ENCODE data around the gene EPHB2. TPM values are rescaled to one million over a fixed set of nuclear protein-coding genes. Genes with fewer than 3 reads are reported as not detected.

Gene EPHB2
- total and polyA plus RNA-seq, 2 donors from 2014 or later, result 3.0 to 9.5 TPM

- intact Hi-C loops (cut with DNase I), result no loop called here
- FAIRE-seq (no peak), DNase-seq (peak in 1 of 5 donors; percentile 32)
Observed at GRCh38 chr1:22728751-22729399, 18.2 kb downstream of the EPHB2 start.

GRCh38 chr1:22729400-22729773 is 18.7 kb downstream of the EPHB2 start:
- no peak for TF ChIP-seq CTCF (IDR thresholded peaks at IDR 0.05; ENCODE audit: borderline replicate concordance, extremely low read depth, insufficient read depth)
- no peaks in the 10 kb centered on the region for H3K27me3 ChIP-seq (ENCODE audit: control insufficient read depth, insufficient read depth, low read length)
- H3K27ac ChIP-seq (ENCODE audit: low read depth in 2 of 2, low read length in 2 of 2), result no peak overlapping the region
- intact Hi-C loops (cut with DNase I), result no loop called here
- FAIRE-seq, result no peak
- H3K36me3 ChIP-seq (ENCODE audit: control insufficient read depth in 2 of 3, insufficient read depth in 3 of 3, low read length in 3 of 3), result no peaks in the 10 kb centered on the region
- H3K9ac ChIP-seq (ENCODE audit: low read length in 3 of 3), result no peak overlapping the region
- H3K9me3 ChIP-seq (ENCODE audit: control insufficient read depth in 2 of 3, insufficient read depth in 1 of 3, low read length in 3 of 3), result no peaks in the 10 kb centered on the region
- no peak for DNase-seq
- H3K4me3 ChIP-seq (ENCODE audit: low read length in 3 of 3), result no peak overlapping the region
- H3K4me1 ChIP-seq (ENCODE audit: control insufficient read depth in 2 of 3, insufficient read depth in 2 of 3, low read depth in 1 of 3, low read length in 3 of 3), result no peaks in the 10 kb centered on the region

More at GRCh38 chr1:22728751-22729399, 18.2 kb downstream of the EPHB2 start:
- TF ChIP-seq CTCF (IDR thresholded peaks at IDR 0.05; ENCODE audit: borderline replicate concordance, extremely low read depth, insufficient read depth), result no peak
- no peaks in the 10 kb centered on the region for H3K27me3 ChIP-seq (ENCODE audit: control insufficient read depth, insufficient read depth, low read length)
- H3K4me3 ChIP-seq (ENCODE audit: low read length in 3 of 3), result no peak overlapping the region
- no peak overlapping the region for H3K27ac ChIP-seq (ENCODE audit: low read depth in 2 of 2, low read length in 2 of 2)
- no peaks in the 10 kb centered on the region for H3K9me3 ChIP-seq (ENCODE audit: control insufficient read depth in 2 of 3, insufficient read depth in 1 of 3, low read length in 3 of 3)
- H3K9ac ChIP-seq (ENCODE audit: low read length in 3 of 3), result no peak overlapping the region
- no peaks in the 10 kb centered on the region for H3K36me3 ChIP-seq (ENCODE audit: control insufficient read depth in 2 of 3, insufficient read depth in 3 of 3, low read length in 3 of 3)
- H3K4me1 ChIP-seq (ENCODE audit: control insufficient read depth in 2 of 3, insufficient read depth in 2 of 3, low read depth in 1 of 3, low read length in 3 of 3), result no peaks in the 10 kb centered on the region

GRCh38 chr1:22729912-22730311 is 19.3 kb downstream of the EPHB2 start:
- Histone ChIP-seq H3K4me3 (ENCODE audit: low read length in 3 of 3) (no peak overlapping the region), H3K27ac (ENCODE audit: low read depth in 2 of 2, low read length in 2 of 2) (no peak overlapping the region), H3K27me3 (ENCODE audit: control insufficient read depth, insufficient read depth, low read length) (no peaks in the 10 kb centered on the region), H3K9me3 (ENCODE audit: control insufficient read depth in 2 of 3, insufficient read depth in 1 of 3, low read length in 3 of 3) (no peaks in the 10 kb centered on the region), H3K9ac (ENCODE audit: low read length in 3 of 3) (no peak overlapping the region), H3K4me1 (ENCODE audit: control insufficient read depth in 2 of 3, insufficient read depth in 2 of 3, low read depth in 1 of 3, low read length in 3 of 3) (no peaks in the 10 kb centered on the region), H3K36me3 (ENCODE audit: control insufficient read depth in 2 of 3, insufficient read depth in 3 of 3, low read length in 3 of 3) (no peaks in the 10 kb centered on the region)
- DNase-seq (no peak), FAIRE-seq (no peak)
- intact Hi-C loops (cut with DNase I), result no loop called here
- TF ChIP-seq CTCF (IDR thresholded peaks at IDR 0.05; ENCODE audit: borderline replicate concordance, extremely low read depth, insufficient read depth), result no peak

All from kidney (tissue), 14 donors.